ENCODE data around the gene MAP2K7.
"Not testable (repeated sequence)": the region's sequence is repeated elsewhere in the genome, so short reads cannot be mapped to it uniquely, and the experiment has no call there.

The MAP2K7 gene

GRCh38 chr19:7920519-7921301 lies 17.0 kb downstream of the MAP2K7 start:
- peak; percentile 99 to 100 for DNase-seq

GRCh38 chr19:7921302-7921966 lies 17.8 kb downstream of the MAP2K7 start:
- DNase-seq, result no peak

GRCh38 chr19:7921967-7922835 lies 18.5 kb downstream of the MAP2K7 start:
- DNase-seq, result no peak

- DNase-seq, result no peak
Observed at GRCh38 chr19:7922836-7923195, 19.1 kb downstream of the MAP2K7 start.

GRCh38 chr19:7923295-7924191 lies 19.9 kb downstream of the MAP2K7 start:
- no peak for DNase-seq

- DNase-seq, result no peak
Observed at GRCh38 chr19:7924241-7924640, 20.6 kb downstream of the MAP2K7 start.

GRCh38 chr19:7924651-7925170 lies 21.0 kb downstream of the MAP2K7 start:
- DNase-seq, result no peak

- DNase-seq, result peak; percentile 80 to 84
Observed at GRCh38 chr19:7925171-7925851, 21.6 kb downstream of the MAP2K7 start.

GRCh38 chr19:7926021-7926726 lies 22.5 kb downstream of the MAP2K7 start, which contains the start of gene CTXN1:
TSS of gene CTXN1 (minus strand) at chr19:7926135. CDS start at chr19:7925538, 597 bp downstream.
- peak; percentile 76 to 79 for DNase-seq

- DNase-seq, result no peak
Observed at GRCh38 chr19:7926727-7927604, 23.3 kb downstream of the MAP2K7 start.

GRCh38 chr19:7927605-7928333 lies 24.1 kb downstream of the MAP2K7 start:
- DNase-seq, result no peak

- DNase-seq, result no peak
Observed at GRCh38 chr19:7928334-7928706, 24.6 kb downstream of the MAP2K7 start.

GRCh38 chr19:7928741-7929701 lies 25.3 kb downstream of the MAP2K7 start:
- peak; percentile 65 to 69 for DNase-seq

- not testable (repeated sequence) for DNase-seq
Observed at GRCh38 chr19:7930030-7930429, 26.4 kb downstream of the MAP2K7 start.

GRCh38 chr19:7930765-7931164 lies 27.1 kb downstream of the MAP2K7 start:
- no peak for DNase-seq

GRCh38 chr19:7931221-7932061 lies 27.8 kb downstream of the MAP2K7 start:
- DNase-seq, result no peak

All from activated CD4-positive, alpha-beta T cell treated with anti-CD3 and anti-CD28 coated beads, Interleukin-2, amount 50 U/mL, for 48 hours (primary cell).